Ureter (tissue), 1 donor: ENCODE results near the gene LMBR1. TPM values are rescaled to one million over a fixed set of nuclear protein-coding genes. Genes with fewer than 3 reads are reported as not detected.
"Not testable (repeated sequence)": the region's sequence is repeated elsewhere in the genome, so short reads cannot be mapped to it uniquely, and the experiment has no call there.

Experiments
- DNase-seq: peaks from one replicate; pipeline ENCODE4 v3.0.0-alpha.2; 2020; ENCODE audit warnings: low spot score
- total RNA-seq: library from RNA; stranded (reverse); gene quantifications from one replicate; pipeline ENCODE4 v1.2.4, GENCODE V29; 2023
- donor health status: DM: yes; HTN: yes; CAD: no.

LMBR1 gene
- total RNA-seq, 1 donor from 2014 or later: 89.5 TPM

GRCh38 chr7:156759579-156760202 lies 133.3 kb downstream of the LMBR1 start:
- DNase-seq: no peak

GRCh38 chr7:156759143-156759542 lies 133.8 kb downstream of the LMBR1 start:
- no peak for DNase-seq

GRCh38 chr7:156754201-156754600 lies 138.8 kb downstream of the LMBR1 start:
- DNase-seq: no peak

- no peak for DNase-seq
These were observed 139.4 kb downstream of the LMBR1 start for GRCh38 chr7:156753630-156754029.

GRCh38 chr7:156753229-156753560 lies 139.8 kb downstream of the LMBR1 start:
- no peak for DNase-seq

GRCh38 chr7:156752367-156753228 lies 140.4 kb downstream of the LMBR1 start:
- DNase-seq: no peak

GRCh38 chr7:156751319-156751718 lies 141.7 kb downstream of the LMBR1 start:
- DNase-seq: no peak

GRCh38 chr7:156747718-156748117 lies 145.3 kb downstream of the LMBR1 start:
- DNase-seq: no peak

- DNase-seq: no peak
These were observed 146.1 kb downstream of the LMBR1 start for GRCh38 chr7:156746891-156747290.

- no peak for DNase-seq
These were observed 153.4 kb downstream of the LMBR1 start for GRCh38 chr7:156739596-156739995.

GRCh38 chr7:156735851-156736250 lies 157.1 kb downstream of the LMBR1 start:
- DNase-seq: no peak

- DNase-seq: no peak
These were observed 159.3 kb downstream of the LMBR1 start for GRCh38 chr7:156733638-156734037.

- no peak for DNase-seq
These were observed 160.8 kb downstream of the LMBR1 start for GRCh38 chr7:156732091-156732625.

GRCh38 chr7:156731651-156732050 lies 161.3 kb downstream of the LMBR1 start:
- no peak for DNase-seq

GRCh38 chr7:156725936-156726335 lies 167.0 kb downstream of the LMBR1 start:
- DNase-seq: no peak

- no peak for DNase-seq
These were observed 167.9 kb downstream of the LMBR1 start for GRCh38 chr7:156725073-156725472.

- no peak for DNase-seq
These were observed 170.7 kb downstream of the LMBR1 start for GRCh38 chr7:156722043-156722826.

- no peak for DNase-seq
These were observed 189.1 kb downstream of the LMBR1 start for GRCh38 chr7:156703773-156704482.

GRCh38 chr7:156703209-156703608 lies 189.8 kb downstream of the LMBR1 start:
- DNase-seq: no peak

- DNase-seq: no peak
These were observed 190.6 kb downstream of the LMBR1 start for GRCh38 chr7:156702399-156702798.

GRCh38 chr7:156701787-156702186 lies 191.2 kb downstream of the LMBR1 start:
- not testable (repeated sequence) for DNase-seq

GRCh38 chr7:156698512-156698911 lies 194.5 kb downstream of the LMBR1 start:
- DNase-seq: not testable (repeated sequence)
